ENCODE measurements around the gene PCDH17.

PCDH17 gene

GRCh38 chr13:57634839-57635165, 3.3 kb downstream of the PCDH17 start:
- no peaks in the 10 kb centered on the region; the same call in 1 of the 2 replicates for H3K4me1 ChIP-seq
- TF ChIP-seq, protein P1, sequence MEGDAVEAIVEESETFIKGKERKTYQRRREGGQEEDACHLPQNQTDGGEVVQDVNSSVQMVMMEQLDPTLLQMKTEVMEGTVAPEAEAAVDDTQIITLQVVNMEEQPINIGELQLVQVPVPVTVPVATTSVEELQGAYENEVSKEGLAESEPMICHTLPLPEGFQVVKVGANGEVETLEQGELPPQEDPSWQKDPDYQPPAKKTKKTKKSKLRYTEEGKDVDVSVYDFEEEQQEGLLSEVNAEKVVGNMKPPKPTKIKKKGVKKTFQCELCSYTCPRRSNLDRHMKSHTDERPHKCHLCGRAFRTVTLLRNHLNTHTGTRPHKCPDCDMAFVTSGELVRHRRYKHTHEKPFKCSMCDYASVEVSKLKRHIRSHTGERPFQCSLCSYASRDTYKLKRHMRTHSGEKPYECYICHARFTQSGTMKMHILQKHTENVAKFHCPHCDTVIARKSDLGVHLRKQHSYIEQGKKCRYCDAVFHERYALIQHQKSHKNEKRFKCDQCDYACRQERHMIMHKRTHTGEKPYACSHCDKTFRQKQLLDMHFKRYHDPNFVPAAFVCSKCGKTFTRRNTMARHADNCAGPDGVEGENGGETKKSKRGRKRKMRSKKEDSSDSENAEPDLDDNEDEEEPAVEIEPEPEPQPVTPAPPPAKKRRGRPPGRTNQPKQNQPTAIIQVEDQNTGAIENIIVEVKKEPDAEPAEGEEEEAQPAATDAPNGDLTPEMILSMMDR (IDR thresholded peaks at IDR 0.05; ENCODE audit: low read depth, low read length): no peak
- H3K9me3 ChIP-seq: peaks cover 5% of the 10 kb centered on the region; the same call in 1 of the 2 replicates
- DNase-seq: peak; percentile 31
- H3K36me3 ChIP-seq: peaks cover 13% of the 10 kb centered on the region; the same call in 1 of the 2 replicates
- no peaks in the 10 kb centered on the region for H3K27me3 ChIP-seq
- H3K4me3 ChIP-seq (ENCODE audit: low read depth, low read length): peak overlapping the region; percentile 64

- Histone ChIP-seq H3K27me3 (no peaks in the 10 kb centered on the region), H3K4me3 (ENCODE audit: low read depth, low read length) (peak overlapping the region; percentile 64)
- no peak for DNase-seq
Measured at GRCh38 chr13:57635541-57636085, 4.1 kb downstream of the PCDH17 start.

DNA sequence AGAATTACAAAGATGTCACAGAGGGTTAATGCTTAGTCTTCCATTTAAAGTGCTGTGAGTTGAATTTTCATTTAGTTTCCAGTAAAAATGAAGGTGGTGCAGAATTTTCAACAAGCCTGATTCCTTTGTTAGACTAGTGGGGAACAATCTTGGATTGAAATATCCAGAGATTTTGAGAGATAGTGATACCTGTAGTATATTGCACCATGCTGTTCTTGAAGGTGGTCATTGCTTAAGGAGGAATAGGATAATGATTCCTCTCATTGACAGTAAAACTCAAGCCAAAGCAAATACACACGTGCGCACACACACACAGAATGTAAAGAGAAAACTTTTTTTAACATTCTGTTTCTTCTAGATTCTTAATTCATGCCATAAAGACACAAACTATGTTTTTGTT, 5.3 kb downstream of the PCDH17 start:
- H3K4me3 ChIP-seq (ENCODE audit: low read depth, low read length): peak overlapping the region; percentile 64
- H3K27me3 ChIP-seq: no peaks in the 10 kb centered on the region
- peaks cover 13% of the 10 kb centered on the region; the same call in 1 of the 2 replicates for H3K36me3 ChIP-seq
- TF ChIP-seq, protein P1 (IDR thresholded peaks at IDR 0.05; ENCODE audit: low read depth, low read length): no peak
- DNase-seq: no peak
- H3K4me1 ChIP-seq: no peaks in the 10 kb centered on the region; the same call in 1 of the 2 replicates
- peaks cover 5% of the 10 kb centered on the region; the same call in 1 of the 2 replicates for H3K9me3 ChIP-seq

More at GRCh38 chr13:57635541-57636085, 4.1 kb downstream of the PCDH17 start:
- peaks cover 13% of the 10 kb centered on the region; the same call in 1 of the 2 replicates for H3K36me3 ChIP-seq
- TF ChIP-seq, protein P1 (IDR thresholded peaks at IDR 0.05; ENCODE audit: low read depth, low read length): no peak
- H3K4me1 ChIP-seq: no peaks in the 10 kb centered on the region; the same call in 1 of the 2 replicates
- H3K9me3 ChIP-seq: peaks cover 5% of the 10 kb centered on the region; the same call in 1 of the 2 replicates

DNA sequence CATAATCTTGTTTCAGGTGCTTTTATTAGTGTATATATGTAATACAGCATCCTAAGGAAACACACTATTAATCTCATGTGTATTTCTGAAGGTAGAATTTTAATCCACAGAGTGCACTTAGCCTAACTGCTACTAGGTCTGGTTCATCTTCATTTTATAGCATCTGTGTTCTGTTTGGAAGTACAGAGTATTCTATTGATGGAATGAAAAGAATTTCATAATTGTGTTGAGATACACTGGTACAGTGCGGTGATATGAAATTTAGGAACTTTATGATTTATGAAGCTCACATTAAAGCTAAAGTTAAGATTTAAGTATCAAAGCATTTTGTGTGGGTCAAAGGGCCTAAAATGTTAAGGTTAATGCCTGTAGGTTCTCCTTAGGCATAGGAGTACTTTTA, 6.0 kb downstream of the PCDH17 start:
- DNase-seq: no peak
- Histone ChIP-seq H3K4me3 (ENCODE audit: low read depth, low read length) (peak overlapping the region; percentile 64; the same call in 1 of the 2 replicates), H3K4me1 (no peaks in the 10 kb centered on the region; the same call in 1 of the 2 replicates), H3K9me3 (peaks cover 5% of the 10 kb centered on the region; the same call in 1 of the 2 replicates), H3K36me3 (peaks cover 13% of the 10 kb centered on the region; the same call in 1 of the 2 replicates), H3K27me3 (no peaks in the 10 kb centered on the region)
- TF ChIP-seq, protein P1 (IDR thresholded peaks at IDR 0.05; ENCODE audit: low read depth, low read length): no peak

- TF ChIP-seq, protein P1 (IDR thresholded peaks at IDR 0.05; ENCODE audit: low read depth, low read length): no peak
- H3K4me3 ChIP-seq (ENCODE audit: low read depth, low read length): no peak overlapping the region
- no peak for DNase-seq
- no peaks in the 10 kb centered on the region; the same call in 1 of the 2 replicates for H3K9me3 ChIP-seq
- H3K27me3 ChIP-seq: no peaks in the 10 kb centered on the region
- H3K36me3 ChIP-seq: peaks cover 5% of the 10 kb centered on the region; the same call in 1 of the 2 replicates
- no peaks in the 10 kb centered on the region; the same call in 1 of the 2 replicates for H3K4me1 ChIP-seq
Measured at GRCh38 chr13:57638186-57638890, 6.8 kb downstream of the PCDH17 start.

- no peak for DNase-seq
- no peaks in the 10 kb centered on the region for H3K9me3 ChIP-seq
- TF ChIP-seq, protein P1 (IDR thresholded peaks at IDR 0.05; ENCODE audit: low read depth, low read length): no peak
- no peaks in the 10 kb centered on the region for H3K36me3 ChIP-seq
- no peaks in the 10 kb centered on the region for H3K27me3 ChIP-seq
- H3K4me1 ChIP-seq: no peaks in the 10 kb centered on the region; the same call in 1 of the 2 replicates
- H3K4me3 ChIP-seq (ENCODE audit: low read depth, low read length): no peak overlapping the region
Measured at GRCh38 chr13:57640607-57641006, 9.1 kb downstream of the PCDH17 start.

All from BE2C (cell line).